Left ventricle myocardium inferior (tissue), 1 donor: ENCODE measurements around the gene ST6GALNAC4. TPM values are rescaled to one million over a fixed set of nuclear protein-coding genes. Genes with fewer than 3 reads are reported as not detected.

Experiments used
- DNase-seq: peaks from one replicate; pipeline ENCODE4 v3.0.0-alpha.2; 2020
- H3K27ac ChIP-seq: fragments of 200-600 bp; replicated peaks from 2 replicates; pipeline ENCODE4 v1.8.0; 2021
- H3K27me3 ChIP-seq: fragments of 200-600 bp; 2 replicates; pipeline ENCODE4 v1.8.0; 2021; ENCODE audit warnings: low read depth
- H3K36me3 ChIP-seq: fragments of 200-600 bp; 2 replicates; pipeline ENCODE4 v1.8.0; 2021
- H3K4me1 ChIP-seq: fragments of 200-600 bp; 2 replicates; pipeline ENCODE4 v1.8.0; 2021
- H3K4me3 ChIP-seq: fragments of 200-600 bp; 2 replicates; pipeline ENCODE4 v1.8.0; 2021; ENCODE audit warnings: mild to moderate bottlenecking, moderate library complexity
- H3K9me3 ChIP-seq: fragments of 200-600 bp; replicated peaks from 2 replicates; pipeline ENCODE4 v1.8.0; 2021
- CTCF ChIP-seq: fragments of 200-600 bp; IDR thresholded peaks from 2 replicates; pipeline ENCODE4 v1.8.0; 2021; ENCODE audit warnings: antibody characterized with exemption, mild to moderate bottlenecking, borderline replicate concordance
- intact Hi-C: fragments of 100-400 bp; cut with micrococcal nuclease; formaldehyde crosslinking; loops from one replicate; pipeline ENCODE4 v1.11.0; 2022
- total RNA-seq: library from RNA; stranded (reverse); fragmentation: NEBNext Ultra II Directional; extraction: Animal tissue kit (Norgen Biotek cat#: 25700); gene quantifications from one replicate; pipeline ENCODE4 v1.2.1, GENCODE V29; 2021
- donor health status: DM: no; HTN: yes; CAD: no; lungs with severe emphysema.

The ST6GALNAC4 gene
- total RNA-seq, 1 donor from 2014 or later, result 31.3 TPM

DNA sequence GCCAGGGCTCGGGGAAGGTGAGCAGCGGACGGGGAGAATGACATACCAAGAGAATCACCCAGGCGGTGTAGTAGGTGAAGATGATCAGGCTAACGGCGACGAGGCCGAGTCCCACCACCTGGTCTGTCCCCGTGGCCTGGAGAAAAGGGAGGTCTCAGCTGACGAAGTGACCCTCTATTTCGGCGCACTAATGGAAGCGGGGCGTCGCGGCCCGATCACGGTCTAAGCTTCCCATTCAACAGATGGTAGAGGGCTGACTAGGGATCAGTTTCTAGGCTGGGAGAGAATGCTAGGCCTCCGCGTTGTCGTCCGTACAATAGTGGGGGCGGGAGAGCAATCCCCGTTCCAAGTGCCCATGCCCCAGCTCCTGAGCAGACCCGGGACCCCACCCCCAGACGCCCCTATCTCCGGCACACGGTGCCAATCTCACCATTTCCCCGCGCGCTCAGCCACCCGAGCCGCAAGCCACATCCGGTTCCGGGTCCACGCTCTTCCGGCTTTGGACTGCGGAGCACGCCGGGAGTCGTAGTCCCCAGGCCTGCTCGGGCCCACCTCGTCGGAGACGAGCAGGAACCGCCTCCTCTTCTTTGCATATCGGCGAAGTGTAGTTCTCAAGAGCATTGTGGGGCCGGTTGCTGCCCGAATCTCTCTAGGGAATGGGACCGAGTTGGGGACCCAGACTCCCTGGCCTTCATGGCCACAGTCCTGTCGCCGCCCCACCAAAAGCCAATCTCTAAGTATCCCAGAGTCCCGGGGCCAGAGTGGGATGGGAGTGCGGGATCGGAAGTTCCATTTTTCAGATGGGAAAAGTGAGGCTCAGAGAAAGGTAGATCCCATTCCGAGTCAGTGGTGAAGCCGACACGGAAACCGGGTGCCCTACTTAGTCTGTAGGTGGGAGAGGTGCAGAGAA is 20.8 kb upstream of the ST6GALNAC4 start, which contains the start of gene DPM2:
DPM2 (minus strand) TSS at position 467 of the 910 bp plus-strand sequence; CDS start at position 433, 34 bp downstream.
- H3K4me1 ChIP-seq, result peaks cover 40% of the 10 kb centered on the region
- H3K36me3 ChIP-seq, result peaks cover 13% of the 10 kb centered on the region
- H3K4me3 ChIP-seq, result peak within 1 kb of the TSS; percentile 78
- peak within 1 kb of the TSS; percentile 79 for H3K27ac ChIP-seq
- intact Hi-C loops, result no loop called here
- no peaks in the 10 kb centered on the region for H3K9me3 ChIP-seq
- no peak for TF ChIP-seq CTCF
- DNase-seq, result peak; percentile 80
- H3K27me3 ChIP-seq, result no peaks in the 10 kb centered on the region

DNA sequence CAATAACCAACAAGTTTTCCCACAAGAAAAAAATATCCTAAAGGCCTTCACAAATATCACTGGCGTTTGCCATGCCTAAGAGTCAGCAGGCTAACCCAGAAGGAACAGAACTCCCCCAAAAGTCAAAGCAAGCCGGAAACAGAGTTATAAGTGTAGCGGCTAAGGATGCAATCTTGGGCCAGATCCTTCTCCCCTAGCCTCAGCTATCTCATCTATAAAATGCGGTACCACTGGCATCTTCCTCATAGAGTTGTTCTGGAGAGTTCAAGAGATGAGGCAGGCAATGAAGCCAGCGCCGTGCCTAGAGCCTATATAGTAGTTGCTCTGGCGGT is 20.2 kb upstream of the ST6GALNAC4 start:
- Histone ChIP-seq H3K4me1 (peaks cover 34% of the 10 kb centered on the region), H3K9me3 (no peaks in the 10 kb centered on the region), H3K27me3 (no peaks in the 10 kb centered on the region), H3K36me3 (peaks cover 13% of the 10 kb centered on the region), H3K27ac (no peak overlapping the region), H3K4me3 (peak overlapping the region; percentile 78)
- no peak for DNase-seq
- intact Hi-C loops, result no loop called here
- TF ChIP-seq CTCF, result no peak

DNA sequence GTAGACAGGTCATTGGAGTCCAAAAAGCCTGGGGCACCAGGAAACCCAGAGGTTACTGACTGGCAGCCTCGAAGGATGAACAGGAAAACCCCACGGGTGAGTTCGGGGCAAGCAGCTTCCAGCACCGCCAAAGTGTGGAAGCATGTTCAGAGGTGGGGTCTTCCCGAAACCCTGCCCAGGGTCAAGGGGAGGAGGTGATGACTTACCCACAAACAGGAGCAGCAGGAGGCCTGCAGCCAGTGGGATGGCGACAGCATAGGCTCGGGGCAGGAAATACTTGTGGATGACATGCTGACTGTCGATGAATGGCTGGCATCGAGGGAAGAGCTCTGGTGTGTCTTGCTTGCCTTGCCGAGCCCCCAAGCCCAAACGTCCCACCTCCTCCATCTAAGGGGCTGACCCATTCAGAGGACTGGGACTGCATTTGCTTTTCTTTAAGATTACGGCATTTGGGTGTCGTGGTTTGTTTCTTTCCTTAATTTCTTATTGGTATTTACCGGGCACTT is 19.6 kb upstream of the ST6GALNAC4 start:
- no peak overlapping the region for H3K27ac ChIP-seq

DNA sequence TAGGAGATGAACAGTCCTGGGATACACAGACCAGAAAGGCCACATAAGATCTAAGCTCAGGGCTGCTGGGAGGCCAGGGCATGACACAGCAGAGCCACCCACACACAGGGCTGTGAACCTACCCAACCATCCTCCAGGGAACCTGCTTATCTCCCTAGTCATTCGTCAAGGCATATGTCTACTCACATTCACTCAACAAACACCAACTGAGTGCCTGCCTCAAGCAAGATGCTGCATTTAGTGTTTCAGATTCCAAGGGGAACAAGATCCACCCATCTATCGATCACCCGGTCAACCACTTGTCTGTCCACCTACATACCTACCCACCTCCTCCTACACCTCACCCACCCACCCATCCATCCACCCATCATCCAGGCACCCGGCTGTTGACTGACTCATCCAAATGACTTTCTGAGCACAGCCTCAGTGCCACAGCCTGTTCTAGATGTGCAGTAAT is 19.0 kb upstream of the ST6GALNAC4 start:
- Histone ChIP-seq H3K27me3 (no peaks in the 10 kb centered on the region), H3K4me1 (peaks cover 41% of the 10 kb centered on the region), H3K36me3 (peaks cover 13% of the 10 kb centered on the region), H3K9me3 (no peaks in the 10 kb centered on the region), H3K4me3 (peak overlapping the region; percentile 78), H3K27ac (no peak overlapping the region)
- TF ChIP-seq CTCF, result no peak
- intact Hi-C loops, result no loop called here
- DNase-seq, result no peak

More for the DNA sequence above, 19.6 kb upstream of the ST6GALNAC4 start:
- H3K36me3 ChIP-seq, result peaks cover 13% of the 10 kb centered on the region
- no peak for TF ChIP-seq CTCF
- intact Hi-C loops, result no loop called here
- DNase-seq, result no peak
- H3K27me3 ChIP-seq, result no peaks in the 10 kb centered on the region
- H3K9me3 ChIP-seq, result no peaks in the 10 kb centered on the region
- peaks cover 35% of the 10 kb centered on the region for H3K4me1 ChIP-seq
- H3K4me3 ChIP-seq, result peak overlapping the region; percentile 78

- peaks cover 49% of the 10 kb centered on the region for H3K4me1 ChIP-seq
- H3K36me3 ChIP-seq, result peaks cover 13% of the 10 kb centered on the region
- DNase-seq, result no peak
- H3K4me3 ChIP-seq, result no peak overlapping the region
- H3K9me3 ChIP-seq, result no peaks in the 10 kb centered on the region
- intact Hi-C loops, result no loop called here
- no peaks in the 10 kb centered on the region for H3K27me3 ChIP-seq
- no peak for TF ChIP-seq CTCF
- H3K27ac ChIP-seq, result no peak overlapping the region
Observed at GRCh38 chr9:127934986-127935385, 18.1 kb upstream of the ST6GALNAC4 start.
